ENCODE measurements around the gene EXOC6B.

Gene EXOC6B

GRCh38 chr2:72148837-72149555 is 676.8 kb downstream of the EXOC6B start:
- TF ChIP-seq, protein P1, sequence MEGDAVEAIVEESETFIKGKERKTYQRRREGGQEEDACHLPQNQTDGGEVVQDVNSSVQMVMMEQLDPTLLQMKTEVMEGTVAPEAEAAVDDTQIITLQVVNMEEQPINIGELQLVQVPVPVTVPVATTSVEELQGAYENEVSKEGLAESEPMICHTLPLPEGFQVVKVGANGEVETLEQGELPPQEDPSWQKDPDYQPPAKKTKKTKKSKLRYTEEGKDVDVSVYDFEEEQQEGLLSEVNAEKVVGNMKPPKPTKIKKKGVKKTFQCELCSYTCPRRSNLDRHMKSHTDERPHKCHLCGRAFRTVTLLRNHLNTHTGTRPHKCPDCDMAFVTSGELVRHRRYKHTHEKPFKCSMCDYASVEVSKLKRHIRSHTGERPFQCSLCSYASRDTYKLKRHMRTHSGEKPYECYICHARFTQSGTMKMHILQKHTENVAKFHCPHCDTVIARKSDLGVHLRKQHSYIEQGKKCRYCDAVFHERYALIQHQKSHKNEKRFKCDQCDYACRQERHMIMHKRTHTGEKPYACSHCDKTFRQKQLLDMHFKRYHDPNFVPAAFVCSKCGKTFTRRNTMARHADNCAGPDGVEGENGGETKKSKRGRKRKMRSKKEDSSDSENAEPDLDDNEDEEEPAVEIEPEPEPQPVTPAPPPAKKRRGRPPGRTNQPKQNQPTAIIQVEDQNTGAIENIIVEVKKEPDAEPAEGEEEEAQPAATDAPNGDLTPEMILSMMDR (IDR thresholded peaks at IDR 0.05; ENCODE audit: low read depth, low read length) = no peak
- H3K4me3 ChIP-seq (ENCODE audit: low read depth, low read length) = peak overlapping the region; percentile 58

DNA sequence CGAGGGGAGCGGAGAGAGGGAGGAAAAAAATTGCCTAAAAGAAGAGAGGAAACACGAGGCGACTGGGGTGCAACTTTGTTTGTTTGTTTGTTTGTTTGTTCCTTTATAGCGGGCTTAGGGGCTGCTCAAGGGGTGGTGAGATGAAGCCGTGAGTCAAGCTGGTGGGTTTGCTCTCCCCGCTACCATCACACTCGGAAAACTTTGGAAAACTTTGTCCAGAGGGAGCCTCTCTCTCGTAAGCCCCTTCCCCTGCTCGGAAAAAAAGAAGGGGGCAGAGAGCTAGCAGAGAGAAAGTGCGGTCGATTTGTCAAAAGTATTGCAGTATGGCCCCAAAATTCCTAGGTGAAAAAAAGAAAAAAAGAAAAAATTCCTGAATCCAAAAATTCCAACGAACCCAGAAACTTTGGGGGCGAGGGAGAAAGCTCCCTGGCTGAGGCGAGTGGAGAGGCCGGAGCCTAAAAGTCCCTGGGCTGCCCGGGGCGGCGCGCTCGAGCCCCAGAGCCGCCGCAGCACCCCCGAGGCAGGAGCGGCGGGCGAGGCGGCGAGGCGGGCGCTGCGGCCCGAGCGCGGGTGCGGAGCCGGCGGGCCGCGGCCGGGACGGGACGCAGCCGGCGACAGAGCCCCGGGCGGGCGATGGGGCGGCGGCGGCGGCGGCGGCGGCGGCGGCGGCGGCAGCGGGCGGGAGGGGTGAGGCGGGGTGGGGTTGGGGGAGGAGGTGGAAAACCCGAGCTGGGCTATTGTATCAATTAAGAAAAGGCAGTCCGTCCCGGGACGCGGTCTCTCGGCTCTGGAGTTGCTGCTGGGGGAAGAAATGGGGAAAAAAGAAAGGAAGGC is 677.6 kb downstream of the EXOC6B start:
- TF ChIP-seq, protein P1 (IDR thresholded peaks at IDR 0.05; ENCODE audit: low read depth, low read length) = no peak
- H3K4me3 ChIP-seq (ENCODE audit: low read depth, low read length) = peak overlapping the region; percentile 58

DNA sequence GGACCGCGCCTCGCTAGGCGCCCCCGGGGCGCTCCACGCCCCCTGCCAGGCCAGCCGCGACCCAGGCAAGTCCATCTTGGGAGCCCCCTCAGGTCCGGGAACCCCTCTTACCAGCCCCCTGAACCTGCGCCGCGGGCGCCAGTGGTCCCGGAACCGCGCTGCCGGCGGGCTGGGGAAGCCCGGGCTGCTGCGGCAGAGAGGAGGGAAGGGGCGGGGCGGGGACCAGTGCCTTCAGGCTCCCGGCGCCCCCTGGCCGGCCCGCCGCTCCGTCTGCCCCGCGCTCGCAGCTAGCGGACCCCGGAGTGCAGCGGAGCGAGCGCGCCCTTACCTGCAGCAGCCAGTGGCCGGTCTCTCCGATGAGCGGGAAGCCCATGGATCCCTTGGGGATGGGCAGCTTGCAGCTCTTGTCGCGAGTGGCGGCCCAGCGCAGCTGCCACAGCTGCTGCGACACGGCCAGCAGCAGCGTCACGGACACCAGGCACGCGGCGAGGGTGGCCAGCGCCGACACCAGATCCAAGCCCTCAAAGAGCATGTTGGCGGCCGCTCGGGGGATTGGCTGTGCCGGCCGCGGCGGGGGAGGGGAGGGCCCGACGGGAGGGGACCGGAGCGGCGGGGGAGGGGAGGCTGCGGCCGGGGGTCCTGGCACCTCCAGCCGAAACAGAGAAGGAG is 678.4 kb downstream of the EXOC6B start, which contains the start of gene CYP26B1:
TSS of gene CYP26B1 (minus strand) at position 560 of the 669 bp plus-strand sequence. CDS start at position 532, 28 bp downstream.
- TF ChIP-seq, protein P1 (IDR thresholded peaks at IDR 0.05; ENCODE audit: low read depth, low read length) = no peak
- H3K4me3 ChIP-seq (ENCODE audit: low read depth, low read length) = peak within 1 kb of the TSS; percentile 58

GRCh38 chr2:72146347-72147302 is 679.2 kb downstream of the EXOC6B start:
- TF ChIP-seq, protein P1 (IDR thresholded peaks at IDR 0.05; ENCODE audit: low read depth, low read length) = no peak
- no peak overlapping the region for H3K4me3 ChIP-seq (ENCODE audit: low read depth, low read length)

DNA sequence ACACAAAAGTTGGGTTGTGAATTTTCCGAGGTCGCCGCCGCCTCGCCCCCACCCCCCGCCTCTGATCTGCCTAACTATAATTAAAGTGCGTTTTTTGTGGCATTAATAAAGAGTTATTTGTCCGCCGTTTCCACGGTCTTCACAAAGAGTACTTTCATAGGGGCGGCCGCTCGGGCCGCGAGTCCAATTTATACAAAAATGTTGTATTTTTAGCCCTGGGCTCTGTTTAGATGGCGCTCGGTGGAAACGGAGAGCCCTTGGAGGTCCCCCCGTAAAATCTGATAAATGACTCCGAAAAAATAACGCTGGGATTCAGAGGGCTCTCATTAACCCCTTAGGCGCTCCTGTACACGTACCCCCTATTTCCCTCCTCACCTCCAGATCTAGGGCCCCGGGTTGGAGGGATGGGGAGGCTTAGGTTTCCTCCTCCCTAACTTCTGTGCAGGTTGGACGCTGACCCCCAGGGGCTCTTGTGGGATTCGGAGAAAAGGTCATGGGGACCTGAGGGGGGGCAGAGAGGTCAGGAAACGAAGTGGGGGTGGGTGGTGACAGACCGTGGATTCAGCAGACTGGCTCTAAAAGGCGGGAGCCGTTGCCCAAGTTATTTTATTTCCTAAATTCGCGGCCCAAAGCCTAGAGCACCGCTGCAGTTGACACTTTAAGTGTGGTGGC is 680.0 kb downstream of the EXOC6B start:
- TF ChIP-seq, protein P1 (IDR thresholded peaks at IDR 0.05; ENCODE audit: low read depth, low read length) = no peak
- peak overlapping the region; percentile 20; the same call in 1 of the 2 replicates for H3K4me3 ChIP-seq (ENCODE audit: low read depth, low read length)

- TF ChIP-seq, protein P1 (IDR thresholded peaks at IDR 0.05; ENCODE audit: low read depth, low read length) = no peak
- H3K4me3 ChIP-seq (ENCODE audit: low read depth, low read length) = peak overlapping the region; percentile 20
Measured at GRCh38 chr2:72145289-72145657, 680.6 kb downstream of the EXOC6B start.

All from WI38 (cell line).